Measurements from ENCODE around the gene KCNQ2.
"Not testable (repeated sequence)": the region's sequence is repeated elsewhere in the genome, so short reads cannot be mapped to it uniquely, and the experiment has no call there.

Gene KCNQ2

GRCh38 chr20:63490416-63490815, 18.0 kb upstream of the KCNQ2 start:
- no peak for DNase-seq (ENCODE audit: low read depth)

- DNase-seq (ENCODE audit: low read depth): no peak
Measured at GRCh38 chr20:63488315-63489251, 16.1 kb upstream of the KCNQ2 start.

- DNase-seq (ENCODE audit: low read depth): no peak
Measured at GRCh38 chr20:63487781-63488241, 15.4 kb upstream of the KCNQ2 start.

- DNase-seq (ENCODE audit: low read depth): no peak
Measured at GRCh38 chr20:63487116-63487764, 14.8 kb upstream of the KCNQ2 start.

- DNase-seq (ENCODE audit: low read depth): no peak
Measured at GRCh38 chr20:63486300-63486855, 13.9 kb upstream of the KCNQ2 start.

- no peak for DNase-seq (ENCODE audit: low read depth)
Measured at GRCh38 chr20:63484651-63485403, 12.4 kb upstream of the KCNQ2 start.

- no peak for DNase-seq (ENCODE audit: low read depth)
Measured at GRCh38 chr20:63484236-63484635, 11.8 kb upstream of the KCNQ2 start.

- no peak for DNase-seq (ENCODE audit: low read depth)
Measured at GRCh38 chr20:63483834-63484233, 11.4 kb upstream of the KCNQ2 start.

GRCh38 chr20:63482021-63482587, 9.6 kb upstream of the KCNQ2 start:
- no peak for DNase-seq (ENCODE audit: low read depth)

GRCh38 chr20:63481503-63481902, 9.0 kb upstream of the KCNQ2 start:
- no peak for DNase-seq (ENCODE audit: low read depth)

GRCh38 chr20:63479695-63480419, 7.4 kb upstream of the KCNQ2 start:
- not testable (repeated sequence) for DNase-seq (ENCODE audit: low read depth)

GRCh38 chr20:63478346-63479302, 6.2 kb upstream of the KCNQ2 start:
- no peak for DNase-seq (ENCODE audit: low read depth)

- DNase-seq (ENCODE audit: low read depth): no peak
Measured at GRCh38 chr20:63477944-63478343, 5.5 kb upstream of the KCNQ2 start.

GRCh38 chr20:63477061-63477616, 4.7 kb upstream of the KCNQ2 start:
- no peak for DNase-seq (ENCODE audit: low read depth)

- DNase-seq (ENCODE audit: low read depth): no peak
Measured at GRCh38 chr20:63475209-63475608, 2.8 kb upstream of the KCNQ2 start.

GRCh38 chr20:63473555-63474449, 1.3 kb upstream of the KCNQ2 start:
- no peak for DNase-seq (ENCODE audit: low read depth)

- DNase-seq (ENCODE audit: low read depth): no peak
Measured at GRCh38 chr20:63472862-63473390, 471 bp upstream of the KCNQ2 start.

- DNase-seq (ENCODE audit: low read depth): no peak
Measured at GRCh38 chr20:63471717-63471980, 806 bp downstream of the KCNQ2 start.
